Prostate gland (tissue), 2 donors: Measurements from ENCODE around the gene SLC13A4.

Source experiments
- POLR2A ChIP-seq: fragments of 450-650 bp; IDR thresholded peaks from one replicate; pipeline ENCODE4 v1.6.1; 2016; ENCODE audit warnings: antibody characterized with exemption, mild to moderate bottlenecking
- TF ChIP-seq, protein P1 (sequence below), 4 experiments: fragments of 200-600 bp in 2 of 4; fragments of 450-650 bp in 2 of 4; sonication (generic) in 2 of 4; IDR thresholded peaks; 1 replicate in 3 of 4; 2 replicates in 1 of 4; pipeline ENCODE4 v1.5.1; 2016 to 2019; ENCODE audit warnings: antibody characterized with exemption in 4 of 4, mild to moderate bottlenecking in 2 of 4, moderate library complexity in 2 of 4

DNA sequence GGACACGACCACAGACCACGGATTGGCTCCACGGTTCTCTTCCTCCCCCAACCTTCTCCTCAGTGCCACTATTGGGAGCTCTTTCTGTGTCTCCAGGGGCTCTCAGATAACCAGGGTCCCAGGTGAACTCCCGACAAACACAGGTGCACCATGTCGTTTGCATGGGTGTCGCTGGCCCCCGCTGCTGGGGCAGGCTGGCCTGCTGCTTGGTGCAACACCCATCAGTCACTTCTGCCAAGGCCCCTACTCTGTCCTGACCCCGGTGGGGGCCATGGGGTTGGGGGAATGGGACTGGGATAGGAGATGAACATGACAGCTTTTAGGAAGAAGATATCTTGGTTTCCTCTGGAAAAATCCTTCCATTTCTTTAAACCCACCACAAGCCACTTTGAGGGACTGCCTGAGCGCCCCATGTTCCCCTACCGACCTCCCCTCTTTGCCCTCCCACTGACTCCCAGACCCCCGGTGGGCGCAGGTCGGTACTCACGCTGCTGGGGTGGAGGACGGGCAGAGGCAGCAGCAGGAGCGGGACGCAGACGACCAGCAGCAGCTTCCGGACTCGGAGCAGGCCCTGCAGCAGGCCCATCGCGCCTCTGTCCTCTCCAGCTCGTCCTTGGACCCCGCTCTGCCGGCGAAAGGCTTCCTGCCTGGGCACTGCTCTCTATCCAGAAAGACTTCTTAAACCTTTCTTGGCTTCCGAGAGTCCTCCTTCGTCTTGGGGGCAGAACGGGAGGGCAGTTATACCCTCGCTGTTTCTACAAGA is 894 bp downstream of the SLC13A4 start:
- TF ChIP-seq, protein P1, sequence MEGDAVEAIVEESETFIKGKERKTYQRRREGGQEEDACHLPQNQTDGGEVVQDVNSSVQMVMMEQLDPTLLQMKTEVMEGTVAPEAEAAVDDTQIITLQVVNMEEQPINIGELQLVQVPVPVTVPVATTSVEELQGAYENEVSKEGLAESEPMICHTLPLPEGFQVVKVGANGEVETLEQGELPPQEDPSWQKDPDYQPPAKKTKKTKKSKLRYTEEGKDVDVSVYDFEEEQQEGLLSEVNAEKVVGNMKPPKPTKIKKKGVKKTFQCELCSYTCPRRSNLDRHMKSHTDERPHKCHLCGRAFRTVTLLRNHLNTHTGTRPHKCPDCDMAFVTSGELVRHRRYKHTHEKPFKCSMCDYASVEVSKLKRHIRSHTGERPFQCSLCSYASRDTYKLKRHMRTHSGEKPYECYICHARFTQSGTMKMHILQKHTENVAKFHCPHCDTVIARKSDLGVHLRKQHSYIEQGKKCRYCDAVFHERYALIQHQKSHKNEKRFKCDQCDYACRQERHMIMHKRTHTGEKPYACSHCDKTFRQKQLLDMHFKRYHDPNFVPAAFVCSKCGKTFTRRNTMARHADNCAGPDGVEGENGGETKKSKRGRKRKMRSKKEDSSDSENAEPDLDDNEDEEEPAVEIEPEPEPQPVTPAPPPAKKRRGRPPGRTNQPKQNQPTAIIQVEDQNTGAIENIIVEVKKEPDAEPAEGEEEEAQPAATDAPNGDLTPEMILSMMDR (IDR thresholded peaks at IDR 0.05), result no peak
- no peak for TF ChIP-seq POLR2A
